PC-3 (cell line): ENCODE results near the gene STN1. TPM values are rescaled to one million over a fixed set of nuclear protein-coding genes. Genes with fewer than 3 reads are reported as not detected.
A peak's percentile ranks its signal among the peaks of the same experiment; 100 is the strongest.

Experiments
- ATAC-seq: fragments of 200-7000 bp; cut with Tn5 transposase; 2 replicates; pipeline ENCODE4 v1.9.1; 2020; ENCODE audit warnings: mild to moderate bottlenecking, moderate library complexity
- BruUV-seq: library from RNA; stranded (reverse); fragments of 400-500 nt; replicated peaks from 2 replicates; lab custom pipeline; 2021; lab: Mats Ljungman, UMichigan
- CTCF ChIA-PET: fragments of 300-600 bp; sonication (Branson Sonifier 250); formaldehyde crosslinking; loops from one replicate; lab custom pipeline; 2022; ENCODE audit warnings: antibody characterized with exemption; lab: Charles Lee
- POLR2A ChIA-PET: fragments of 300-600 bp; sonication (Branson Sonifier 250); formaldehyde crosslinking; loops from one replicate; lab custom pipeline; 2022; ENCODE audit warnings: antibody characterized with exemption; ENCODE audit not compliant: unreplicated experiment; lab: Charles Lee
- DNase-seq: peaks from one replicate; pipeline ENCODE4 v3.0.0-alpha.2; 2015
- H2AFZ ChIP-seq: fragments of 300-600 bp; sonication (generic); 2 replicates; pipeline ENCODE4 v1.6.0; 2016; ENCODE audit warnings: antibody characterized with exemption, low read length
- H3F3A ChIP-seq: fragments of 300-600 bp; sonication (generic); one replicate; pipeline ENCODE4 v1.6.0; 2017; ENCODE audit warnings: antibody characterized with exemption, low read length, control low read depth, mild to moderate bottlenecking; ENCODE audit not compliant: unreplicated experiment
- H3K27ac ChIP-seq: fragments of 300-600 bp; sonication (generic); 2 replicates; pipeline ENCODE4 v1.5.1; 2016; ENCODE audit warnings: mild to moderate bottlenecking, low read length
- H3K27me3 ChIP-seq: fragments of 300-600 bp; sonication (generic); 2 replicates; pipeline ENCODE4 v1.6.1; 2016; ENCODE audit warnings: low read length, mixed read lengths
- H3K36me3 ChIP-seq: fragments of 300-600 bp; sonication (generic); 2 replicates; pipeline ENCODE4 v1.6.1; 2016; ENCODE audit warnings: low read depth, mixed run types, low read length, mixed read lengths
- H3K4me1 ChIP-seq: fragments of 300-600 bp; sonication (generic); 2 replicates; pipeline ENCODE4 v1.5.1; 2016; ENCODE audit warnings: low read length; ENCODE audit not compliant: insufficient read depth
- H3K4me2 ChIP-seq: fragments of 300-600 bp; sonication (generic); 2 replicates; pipeline ENCODE4 v1.6.0; 2016; ENCODE audit warnings: low read length
- H3K4me3 ChIP-seq: fragments of 300-600 bp; sonication (generic); 2 replicates; pipeline ENCODE4 v1.5.1; 2016; ENCODE audit warnings: mild to moderate bottlenecking, low read length, mixed read lengths
- H3K79me2 ChIP-seq: fragments of 300-600 bp; sonication (generic); 2 replicates; pipeline ENCODE4 v1.6.1; 2017; ENCODE audit warnings: low read length, mixed read lengths
- H3K9ac ChIP-seq: fragments of 300-600 bp; sonication (generic); 2 replicates; pipeline ENCODE4 v1.6.0; 2016; ENCODE audit warnings: mild to moderate bottlenecking, low read length
- H3K9me2 ChIP-seq: fragments of 300-600 bp; sonication (generic); replicated peaks from 2 replicates; pipeline ENCODE4 v1.6.1; 2016; ENCODE audit warnings: mixed run types, low read length, mixed read lengths
- H3K9me3 ChIP-seq: fragments of 300-600 bp; sonication (generic); 2 replicates; pipeline ENCODE4 v1.6.1; 2016; ENCODE audit warnings: low read length, mixed read lengths
- H4K20me1 ChIP-seq: fragments of 300-600 bp; sonication (generic); 2 replicates; pipeline ENCODE4 v1.6.1; 2016; ENCODE audit warnings: low read length, mixed read lengths
- EZH2 ChIP-seq: fragments of 300-600 bp; sonication (generic); IDR thresholded peaks from one replicate; pipeline ENCODE4 v1.6.1; 2017; ENCODE audit warnings: antibody characterized with exemption, mild to moderate bottlenecking, low read length; ENCODE audit not compliant: unreplicated experiment
- EZH2phosphoT487 ChIP-seq: fragments of 300-600 bp; sonication (generic); IDR thresholded peaks from 2 replicates; pipeline ENCODE4 v1.6.1; 2018; ENCODE audit warnings: mild to moderate bottlenecking, antibody characterized with exemption, low read length, borderline replicate concordance
- intact Hi-C: fragments of 100-400 bp; cut with micrococcal nuclease; formaldehyde crosslinking; loops from 2 replicates; pipeline ENCODE4 v1.9.0; 2023
- total RNA-seq: library from RNA; depleted of rRNA; stranded (reverse); fragments of >200 nt; gene quantifications from 2 replicates; pipeline ENCODE4 v1.2.3, GENCODE V29; 2014
- TF ChIP-seq, protein P1 (sequence below): fragments of 300-600 bp; sonication (generic); conservative IDR thresholded peaks from 2 replicates; pipeline ENCODE4 v1.5.1; 2017; ENCODE audit warnings: antibody characterized with exemption, low read depth, mild to moderate bottlenecking, low read length

The STN1 gene
- total RNA-seq, 1 experiment from 2014 or later = 33.5 TPM

DNA sequence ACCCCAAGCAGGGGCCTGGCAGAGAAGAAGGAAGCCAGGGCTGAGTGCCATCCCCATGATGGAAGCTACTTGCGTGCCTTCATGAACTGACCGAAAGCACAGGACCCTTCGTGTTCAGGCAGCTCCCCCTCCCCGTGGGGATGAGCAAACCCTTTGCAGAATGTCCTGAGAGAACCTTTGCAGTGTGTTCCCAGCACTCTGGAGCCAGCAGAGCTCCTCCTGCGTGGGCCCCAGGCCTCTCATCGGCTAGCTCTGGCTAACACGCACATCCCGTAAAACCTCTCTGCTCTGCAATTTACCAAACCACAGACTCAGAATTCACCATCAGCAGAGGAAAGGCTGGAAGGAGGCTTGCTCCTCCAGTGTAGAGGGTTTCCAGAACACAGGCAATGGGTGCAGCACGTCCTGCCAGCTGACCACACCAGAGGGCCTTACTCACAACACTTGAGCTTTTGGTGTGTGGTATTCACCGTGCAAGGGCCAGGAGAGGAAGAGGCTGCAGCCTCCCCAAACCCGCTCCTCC lies 65.7 kb downstream of the STN1 start:
- DNase-seq (no peak), ATAC-seq (no peak)
- H3K9me2 ChIP-seq = no peaks in the 10 kb centered on the region
- H3K27ac ChIP-seq = no peak overlapping the region
- ChIA-PET POLR2A (interaction anchor here (0.7 kb wide), 1 partner anchor 55 kb away, joined by 6 read pairs; no protein-coding TSS in a partner anchor), CTCF (no interaction called here)
- no peak overlapping the region for H3K9ac ChIP-seq
- no peaks in the 10 kb centered on the region for H4K20me1 ChIP-seq
- no peaks in the 10 kb centered on the region for H3K9me3 ChIP-seq
- TF ChIP-seq EZH2phosphoT487 (no peak), EZH2 (no peak)
- TF ChIP-seq, protein P1, sequence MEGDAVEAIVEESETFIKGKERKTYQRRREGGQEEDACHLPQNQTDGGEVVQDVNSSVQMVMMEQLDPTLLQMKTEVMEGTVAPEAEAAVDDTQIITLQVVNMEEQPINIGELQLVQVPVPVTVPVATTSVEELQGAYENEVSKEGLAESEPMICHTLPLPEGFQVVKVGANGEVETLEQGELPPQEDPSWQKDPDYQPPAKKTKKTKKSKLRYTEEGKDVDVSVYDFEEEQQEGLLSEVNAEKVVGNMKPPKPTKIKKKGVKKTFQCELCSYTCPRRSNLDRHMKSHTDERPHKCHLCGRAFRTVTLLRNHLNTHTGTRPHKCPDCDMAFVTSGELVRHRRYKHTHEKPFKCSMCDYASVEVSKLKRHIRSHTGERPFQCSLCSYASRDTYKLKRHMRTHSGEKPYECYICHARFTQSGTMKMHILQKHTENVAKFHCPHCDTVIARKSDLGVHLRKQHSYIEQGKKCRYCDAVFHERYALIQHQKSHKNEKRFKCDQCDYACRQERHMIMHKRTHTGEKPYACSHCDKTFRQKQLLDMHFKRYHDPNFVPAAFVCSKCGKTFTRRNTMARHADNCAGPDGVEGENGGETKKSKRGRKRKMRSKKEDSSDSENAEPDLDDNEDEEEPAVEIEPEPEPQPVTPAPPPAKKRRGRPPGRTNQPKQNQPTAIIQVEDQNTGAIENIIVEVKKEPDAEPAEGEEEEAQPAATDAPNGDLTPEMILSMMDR = no peak
- H3K4me3 ChIP-seq = no peak overlapping the region
- intact Hi-C loops = no loop called here
- H3K36me3 ChIP-seq = no peaks in the 10 kb centered on the region
- H3F3A ChIP-seq = no peaks in the 10 kb centered on the region
- H2AFZ ChIP-seq = no peak overlapping the region
- H3K4me2 ChIP-seq = no peak overlapping the region
- H3K4me1 ChIP-seq = peaks cover 29% of the 10 kb centered on the region
- H3K79me2 ChIP-seq = peaks cover 7% of the 10 kb centered on the region; the same call in 1 of the 2 replicates
- no TSS peak for BruUV-seq
- no peaks in the 10 kb centered on the region for H3K27me3 ChIP-seq

- ATAC-seq = no peak
- no peaks in the 10 kb centered on the region for H3K36me3 ChIP-seq
- POLR2A ChIA-PET = no interaction called here
- H3K79me2 ChIP-seq = peaks cover 7% of the 10 kb centered on the region; the same call in 1 of the 2 replicates
- H3K27ac ChIP-seq = no peak overlapping the region
- H4K20me1 ChIP-seq = no peaks in the 10 kb centered on the region
- no peaks in the 10 kb centered on the region for H3K9me2 ChIP-seq
- H3K4me3 ChIP-seq = no peak overlapping the region
- H3K9me3 ChIP-seq = no peaks in the 10 kb centered on the region
- CTCF ChIA-PET = no interaction called here
- no TSS peak for BruUV-seq
- H3F3A ChIP-seq = no peaks in the 10 kb centered on the region
- no peak overlapping the region for H2AFZ ChIP-seq
- DNase-seq = no peak
- intact Hi-C loops = no loop called here
- no peak overlapping the region for H3K4me2 ChIP-seq
- H3K27me3 ChIP-seq = no peaks in the 10 kb centered on the region
- peaks cover 29% of the 10 kb centered on the region for H3K4me1 ChIP-seq
- no peak overlapping the region for H3K9ac ChIP-seq
- TF ChIP-seq EZH2 (no peak), EZH2phosphoT487 (no peak)
- TF ChIP-seq, protein P1 = no peak
Observed at GRCh38 chr10:103851261-103851660, 66.7 kb downstream of the STN1 start.

- H3K9me3 ChIP-seq = no peaks in the 10 kb centered on the region
- peak overlapping the region; percentile 85 for H3K4me2 ChIP-seq
- H4K20me1 ChIP-seq = no peaks in the 10 kb centered on the region
- DNase-seq (no peak), ATAC-seq (no peak)
- peak overlapping the region; percentile 98 for H3K27ac ChIP-seq
- no peaks in the 10 kb centered on the region for H3K9me2 ChIP-seq
- H3K4me3 ChIP-seq = peak overlapping the region; percentile 57; the same call in 1 of the 2 replicates
- H3K27me3 ChIP-seq = no peaks in the 10 kb centered on the region
- peaks cover 29% of the 10 kb centered on the region for H3K4me1 ChIP-seq
- BruUV-seq = no TSS peak
- TF ChIP-seq EZH2 = no peak
- no peak for TF ChIP-seq EZH2phosphoT487
- TF ChIP-seq, protein P1 = no peak
- intact Hi-C loops = no loop called here
- POLR2A ChIA-PET = no interaction called here
- no peaks in the 10 kb centered on the region for H3K36me3 ChIP-seq
- H2AFZ ChIP-seq = no peak overlapping the region
- CTCF ChIA-PET = no interaction called here
- H3F3A ChIP-seq = no peaks in the 10 kb centered on the region
- peak overlapping the region; percentile 66 for H3K9ac ChIP-seq
- H3K79me2 ChIP-seq = peaks cover 7% of the 10 kb centered on the region; the same call in 1 of the 2 replicates
Observed at GRCh38 chr10:103850572-103850895, 67.5 kb downstream of the STN1 start.
